Mesenteric fat pad (tissue), 1 donor: ENCODE measurements around the gene TMCO4. TPM values are rescaled to one million over a fixed set of nuclear protein-coding genes. Genes with fewer than 3 reads are reported as not detected.

Experiments
- DNase-seq: peaks from one replicate; pipeline ENCODE4 v3.0.0-alpha.2; 2020; ENCODE audit warnings: low spot score
- total RNA-seq: library from RNA; stranded (reverse); fragmentation: NEBNext Ultra II Directional; extraction: Animal tissue kit (Norgen Biotek cat#: 25700); gene quantifications from one replicate; pipeline ENCODE4 v1.2.1, GENCODE V29; 2021
- donor health status: DM: yes; HTN: yes; CAD: no.

TMCO4 gene
- total RNA-seq, 1 donor from 2014 or later: 13.6 TPM

GRCh38 chr1:19723874-19724273, 75.8 kb downstream of the TMCO4 start:
- DNase-seq: no peak

- no peak for DNase-seq
Observed at GRCh38 chr1:19720973-19721372, 78.7 kb downstream of the TMCO4 start.

- no peak for DNase-seq
Observed at GRCh38 chr1:19720174-19720573, 79.5 kb downstream of the TMCO4 start.

GRCh38 chr1:19717467-19717866, 82.2 kb downstream of the TMCO4 start:
- no peak for DNase-seq

- no peak for DNase-seq
Observed at GRCh38 chr1:19715334-19716203, 84.1 kb downstream of the TMCO4 start.

- no peak for DNase-seq
Observed at GRCh38 chr1:19712928-19713327, 86.8 kb downstream of the TMCO4 start.

- no peak for DNase-seq
Observed at GRCh38 chr1:19710825-19711611, 88.7 kb downstream of the TMCO4 start.

- no peak for DNase-seq
Observed at GRCh38 chr1:19709260-19709793, 90.4 kb downstream of the TMCO4 start.

- no peak for DNase-seq
Observed at GRCh38 chr1:19708567-19709110, 91.1 kb downstream of the TMCO4 start.

GRCh38 chr1:19706136-19706535, 93.6 kb downstream of the TMCO4 start:
- DNase-seq: no peak

- DNase-seq: no peak
Observed at GRCh38 chr1:19705464-19705863, 94.3 kb downstream of the TMCO4 start.

- DNase-seq: no peak
Observed at GRCh38 chr1:19704247-19705113, 95.2 kb downstream of the TMCO4 start.

- no peak for DNase-seq
Observed at GRCh38 chr1:19703280-19703679, 96.4 kb downstream of the TMCO4 start.

- no peak for DNase-seq
Observed at GRCh38 chr1:19700079-19700777, 99.5 kb downstream of the TMCO4 start.

GRCh38 chr1:19698181-19698580, 101.5 kb downstream of the TMCO4 start:
- no peak for DNase-seq

- DNase-seq: no peak
Observed at GRCh38 chr1:19696820-19697219, 102.9 kb downstream of the TMCO4 start.

- DNase-seq: no peak
Observed at GRCh38 chr1:19695772-19696171, 103.9 kb downstream of the TMCO4 start.

- no peak for DNase-seq
Observed at GRCh38 chr1:19694298-19694697, 105.4 kb downstream of the TMCO4 start.

GRCh38 chr1:19690342-19690741, 109.4 kb downstream of the TMCO4 start:
- no peak for DNase-seq

GRCh38 chr1:19689856-19690255, 109.9 kb downstream of the TMCO4 start:
- DNase-seq: no peak
